Heart left ventricle (tissue), 16 donors: ENCODE measurements around the gene MCU. TPM values are rescaled to one million over a fixed set of nuclear protein-coding genes. Genes with fewer than 3 reads are reported as not detected.

Experiments used
- ATAC-seq, 4 donors: fragments of 200-7000 bp; cut with Tn5 transposase; one replicate each; pipeline ENCODE4 v1.9.1; 2020 to 2022; ENCODE audit warnings: moderate library complexity in 4 of 4, mild to moderate bottlenecking in 3 of 4, moderate number of reproducible peaks in 1 of 4
- DNase-seq, 5 donors: peaks; one replicate each; pipeline ENCODE4 v3.0.0-alpha.2; 2020
- H3K27ac ChIP-seq, 12 donors: fragments of 200-600 bp; sonication (generic) in 4 of 12; one replicate each; pipeline versions ENCODE4 v1.5.0 to v1.8.0; 2016 to 2022; ENCODE audit warnings: mild to moderate bottlenecking in 2 of 12
- H3K27me3 ChIP-seq, 9 donors: fragments of 200-600 bp; sonication (generic) in 2 of 9; one replicate each; pipeline versions ENCODE4 v1.5.1 to v1.8.0; 2016 to 2022; ENCODE audit warnings: mild to moderate bottlenecking in 3 of 9
- H3K36me3 ChIP-seq, 9 donors: fragments of 200-600 bp; sonication (generic) in 2 of 9; one replicate each; pipeline versions ENCODE4 v1.5.0 to v1.8.0; 2018 to 2022; ENCODE audit warnings: mild to moderate bottlenecking in 2 of 9
- H3K4me1 ChIP-seq, 12 donors: fragments of 200-600 bp; sonication (generic) in 4 of 12; one replicate each; pipeline versions ENCODE4 v1.5.0 to v1.8.0; 2016 to 2022; ENCODE audit warnings: mild to moderate bottlenecking in 3 of 12
- H3K4me3 ChIP-seq, 12 donors: fragments of 200-600 bp; sonication (generic) in 4 of 12; one replicate each; pipeline versions ENCODE4 v1.5.0 to v1.8.0; 2017 to 2022; ENCODE audit warnings: mild to moderate bottlenecking in 9 of 12, moderate library complexity in 4 of 12
- H3K9me3 ChIP-seq, 12 donors: fragments of 200-600 bp; sonication (generic) in 4 of 12; one replicate each; pipeline versions ENCODE4 v1.5.0 to v1.8.0; 2016 to 2022; ENCODE audit warnings: mild to moderate bottlenecking in 1 of 12
- POLR2A ChIP-seq, 2 donors: fragments of 450-650 bp; IDR thresholded peaks; one replicate each; pipeline ENCODE4 v1.6.1; 2017; ENCODE audit warnings: antibody characterized with exemption in 2 of 2, mild to moderate bottlenecking in 2 of 2, moderate library complexity in 2 of 2
- WGBS, 4 donors: extraction: QIAGEN DNeasy Blood & Tissue Kit in 2 of 4; methylation state at CpG; one replicate each; pipeline versions ENCODE4 v1.1.5 to v1.1.7; 2013 to 2018; 5-methylcytosine and 5-hydroxymethylcytosine counted together
- intact Hi-C, 10 donors: fragments of 100-400 bp; cut with DNase I; formaldehyde crosslinking; loops; one replicate each; pipeline versions ENCODE4 v1.11.1 to v1.14.2; 2022
- polyA plus RNA-seq, 2 donors: library from polyadenylated mRNA; stranded (reverse); fragments of 200-250 nt; gene quantifications; one replicate each; pipeline ENCODE4 v1.2.3, GENCODE V29; 2013
- total RNA-seq, 9 donors: library from RNA; depleted of rRNA in 2 of 9; stranded (reverse); fragments of >200 nt in 2 of 9; fragmentation: NEBNext Ultra II Directional in 3 of 9; extraction: Animal tissue kit (Norgen Biotek cat#: 25700) in 3 of 9; gene quantifications; one replicate each; pipeline versions ENCODE4 v1.1.0 to v1.2.4, GENCODE V29; 2016 to 2023
- TF ChIP-seq, protein P1 (sequence below), 12 donors: fragments of 200-600 bp; sonication (generic) in 4 of 12; IDR thresholded peaks; one replicate each; pipeline versions ENCODE4 v1.5.0 to v1.8.0; 2018 to 2022; ENCODE audit warnings: antibody characterized with exemption in 12 of 12, mild to moderate bottlenecking in 5 of 12
- donor health status: ischemic (EF 13 %, LVEDD 7.1; RV severe dilation, severe dysfunction).
- donor health status: healthy with polysubstance abuse.
- donor health status: DM: no; HTN: yes; CAD: no.
- donor health status: DM: no; HTN: no; CAD: no.
- donor health status: ischemic (EF 25% LVEDD 6.9; RV normal size, moderate dysfunction).
- donor health status: ischemic (EF 25% LVEDD 5.7; RV mildly dilated, moderate dysfunction).
- donor health status: healthy.
- donor health status: DM: yes; HTN: yes; CAD: no.
- donor health status: ischemic (EF 35%, LVEDD 5.7; RV mildly dilated, moderate dysfunction).
- donor health status: nonischemic (EF 11% LVEDD 7.7; RV severe dilation, severe dysfunction).
- donor health status: DM: yes; HTN: yes; CAD: no.
- donor health status: PGD.
- donor health status: ischemic (EF 29% LVEDD 5.4; RV normal size, mild dysfunction).
- donor health status: nonischemic (EF 23%, LVEDD 6.1; RV moderate dilation, normal function).

Gene MCU
- total and polyA plus RNA-seq, 11 donors = 11.4 to 16.9 (median 13.6) TPM

DNA sequence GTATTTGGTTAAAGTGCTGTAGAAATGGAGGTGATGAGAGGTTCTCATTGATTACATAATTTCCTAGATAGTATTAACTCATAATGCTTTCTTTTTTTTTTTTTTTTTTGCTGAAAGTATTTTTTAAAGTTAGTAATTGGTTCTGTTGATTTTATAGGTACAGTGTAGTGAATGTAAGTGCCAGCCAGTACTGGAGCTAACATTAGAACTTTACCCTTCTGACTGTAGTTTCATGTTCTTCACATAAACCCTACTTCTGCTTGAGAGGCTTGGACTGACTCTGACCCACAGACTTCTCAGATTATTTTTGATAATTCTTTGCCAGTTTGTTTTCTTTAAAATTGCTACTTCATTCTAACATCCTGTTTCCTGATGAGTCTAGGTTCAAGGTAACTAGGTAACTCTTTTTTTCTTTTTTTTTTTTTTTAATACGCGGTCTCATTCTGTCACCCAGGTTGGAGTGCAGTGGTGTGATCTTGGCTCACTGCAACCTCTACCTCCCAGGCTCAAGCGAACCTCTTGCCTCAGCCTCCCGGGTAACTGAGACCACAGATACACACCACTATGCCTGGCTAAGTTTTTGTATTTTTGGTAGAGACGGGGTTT is 109.4 kb downstream of the MCU start:
- no peak overlapping the region for H3K4me3 ChIP-seq
- H3K27ac ChIP-seq = peak overlapping the region in 1 of 12 donors; percentile 4
- no peaks in the 10 kb centered on the region for H3K27me3 ChIP-seq
- intact Hi-C loops = no loop called here
- WGBS, 4 donors = 87 to 97% (median 92%) methylated on average over 5 of the region's 5 CpGs
- H3K9me3 ChIP-seq = no peaks in the 10 kb centered on the region
- peaks cover 0 to 37% (median 8%) of the 10 kb centered on the region in 12 donors for H3K4me1 ChIP-seq
- TF ChIP-seq, protein P1, sequence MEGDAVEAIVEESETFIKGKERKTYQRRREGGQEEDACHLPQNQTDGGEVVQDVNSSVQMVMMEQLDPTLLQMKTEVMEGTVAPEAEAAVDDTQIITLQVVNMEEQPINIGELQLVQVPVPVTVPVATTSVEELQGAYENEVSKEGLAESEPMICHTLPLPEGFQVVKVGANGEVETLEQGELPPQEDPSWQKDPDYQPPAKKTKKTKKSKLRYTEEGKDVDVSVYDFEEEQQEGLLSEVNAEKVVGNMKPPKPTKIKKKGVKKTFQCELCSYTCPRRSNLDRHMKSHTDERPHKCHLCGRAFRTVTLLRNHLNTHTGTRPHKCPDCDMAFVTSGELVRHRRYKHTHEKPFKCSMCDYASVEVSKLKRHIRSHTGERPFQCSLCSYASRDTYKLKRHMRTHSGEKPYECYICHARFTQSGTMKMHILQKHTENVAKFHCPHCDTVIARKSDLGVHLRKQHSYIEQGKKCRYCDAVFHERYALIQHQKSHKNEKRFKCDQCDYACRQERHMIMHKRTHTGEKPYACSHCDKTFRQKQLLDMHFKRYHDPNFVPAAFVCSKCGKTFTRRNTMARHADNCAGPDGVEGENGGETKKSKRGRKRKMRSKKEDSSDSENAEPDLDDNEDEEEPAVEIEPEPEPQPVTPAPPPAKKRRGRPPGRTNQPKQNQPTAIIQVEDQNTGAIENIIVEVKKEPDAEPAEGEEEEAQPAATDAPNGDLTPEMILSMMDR (IDR thresholded peaks at IDR 0.05) = no peak
- no peak for TF ChIP-seq POLR2A (IDR thresholded peaks at IDR 0.05)
- ATAC-seq (no peak), DNase-seq (no peak)
- no peaks in the 10 kb centered on the region for H3K36me3 ChIP-seq

DNA sequence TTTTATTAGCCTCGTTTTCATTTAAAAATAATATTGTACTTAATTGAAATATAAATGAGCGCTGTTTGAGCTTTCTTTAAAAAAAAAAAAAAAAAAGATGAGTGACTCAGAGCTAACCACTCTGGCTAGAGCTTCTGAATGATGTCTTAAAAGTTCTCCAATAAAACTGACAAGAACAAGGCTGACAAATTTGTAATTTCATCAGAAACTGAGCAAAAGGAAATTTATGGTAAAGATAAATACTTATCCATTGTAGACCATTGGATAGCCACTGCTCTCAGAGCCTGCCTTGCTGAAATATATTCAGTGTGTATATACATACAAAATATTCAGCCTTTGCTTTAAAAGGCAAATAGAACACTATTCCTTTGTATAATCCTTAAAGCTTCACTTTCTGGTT is 110.4 kb downstream of the MCU start:
- TF ChIP-seq, protein P1 (IDR thresholded peaks at IDR 0.05) = no peak
- no peak for TF ChIP-seq POLR2A (IDR thresholded peaks at IDR 0.05)
- Histone ChIP-seq H3K4me1 (peaks cover 0 to 37% (median 8%) of the 10 kb centered on the region in 12 donors), H3K27me3 (no peaks in the 10 kb centered on the region), H3K36me3 (no peaks in the 10 kb centered on the region), H3K27ac (peak overlapping the region in 9 of 12 donors; percentile 2 to 49 (median 24)), H3K4me3 (peak overlapping the region in 1 of 12 donors; percentile 35), H3K9me3 (no peaks in the 10 kb centered on the region)
- intact Hi-C loops = no loop called here
- ATAC-seq = peak in 2 of 4 donors; percentile 28 to 52
- DNase-seq = no peak
- WGBS, 4 donors = 74 to 82% (median 78%) methylated on average over 2 of the region's 2 CpGs

DNA sequence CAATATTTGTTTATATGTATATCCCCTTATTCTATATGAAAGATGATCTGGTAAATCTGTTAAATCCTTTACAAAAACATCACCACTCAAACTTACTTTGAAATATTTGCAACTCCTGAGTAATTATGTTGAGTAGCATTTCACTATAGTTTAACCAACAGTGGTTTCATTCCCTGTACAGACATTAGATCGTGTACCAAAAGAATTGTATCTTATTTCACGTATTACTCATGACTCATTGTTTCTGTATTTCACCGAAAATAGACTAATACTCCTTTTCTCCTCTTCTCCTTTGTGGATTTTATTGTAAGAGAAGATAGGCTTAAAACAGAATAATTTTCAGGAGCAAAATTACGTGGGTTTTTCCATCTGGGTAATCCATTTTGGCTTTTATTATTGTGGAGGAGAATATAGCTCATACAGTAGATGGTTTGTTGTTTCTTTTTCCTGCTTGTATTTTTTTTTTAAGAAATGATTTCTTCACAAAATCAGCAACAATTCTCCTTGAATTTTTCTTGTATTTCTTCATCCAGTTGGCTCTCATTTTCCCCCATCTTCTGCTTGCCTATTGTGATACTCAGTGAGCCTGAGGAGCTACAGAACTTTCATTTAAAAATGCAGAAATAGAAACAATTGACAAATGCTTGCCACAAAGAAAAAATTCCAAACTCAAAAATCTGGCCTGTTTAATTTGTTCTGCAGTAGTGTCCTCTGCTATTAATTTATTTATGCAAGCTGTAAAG is 111.0 kb downstream of the MCU start:
- Histone ChIP-seq H3K27ac (peak overlapping the region in 10 of 12 donors; percentile 2 to 49 (median 23)), H3K9me3 (no peaks in the 10 kb centered on the region), H3K27me3 (no peaks in the 10 kb centered on the region), H3K36me3 (no peaks in the 10 kb centered on the region), H3K4me3 (peak overlapping the region in 4 of 12 donors; percentile 10 to 35 (median 14)), H3K4me1 (peaks cover 0 to 37% (median 8%) of the 10 kb centered on the region in 12 donors)
- intact Hi-C loops = no loop called here
- ATAC-seq (peak in 2 of 4 donors; percentile 56 to 57), DNase-seq (no peak)
- 43 to 57% (median 46%) methylated on average over 4 of the region's 4 CpGs for WGBS, 4 donors
- no peak for TF ChIP-seq POLR2A (IDR thresholded peaks at IDR 0.05)
- TF ChIP-seq, protein P1 (IDR thresholded peaks at IDR 0.05) = no peak

DNA sequence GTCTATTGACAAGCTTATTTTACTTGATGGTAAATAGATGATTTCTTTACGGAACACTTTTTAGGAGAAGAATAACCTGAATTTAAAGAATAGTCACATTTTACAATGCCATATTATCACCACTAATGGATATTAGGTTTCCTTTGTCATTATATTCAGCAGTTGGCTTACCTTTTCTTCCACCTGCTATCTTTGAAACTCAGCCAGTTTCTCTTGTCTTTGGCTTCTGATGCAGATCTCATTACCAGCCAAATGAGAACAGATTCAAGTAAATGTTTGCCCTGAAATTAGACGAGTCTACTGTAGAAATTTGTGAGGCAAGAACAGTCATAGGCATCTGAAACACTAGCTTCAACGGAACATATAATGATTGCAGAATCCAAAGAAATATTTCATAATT is 116.1 kb downstream of the MCU start:
- no peaks in the 10 kb centered on the region for H3K27me3 ChIP-seq

More for the DNA sequence above, 116.1 kb downstream of the MCU start:
- no peaks in the 10 kb centered on the region for H3K9me3 ChIP-seq
- H3K4me3 ChIP-seq = no peak overlapping the region
- DNase-seq = no peak
- no peak for ATAC-seq
- intact Hi-C loops = no loop called here
- TF ChIP-seq POLR2A (IDR thresholded peaks at IDR 0.05) = no peak
- TF ChIP-seq, protein P1 (IDR thresholded peaks at IDR 0.05) = no peak
- no peak overlapping the region for H3K27ac ChIP-seq
- no peaks in the 10 kb centered on the region for H3K36me3 ChIP-seq
- 88 to 92% (median 90%) methylated on average over 3 of the region's 3 CpGs for WGBS, 4 donors
- peaks cover 0 to 16% (median 6%) of the 10 kb centered on the region in 12 donors for H3K4me1 ChIP-seq
